Measurements from ENCODE around the gene ARSB.
A peak's percentile ranks its signal among the peaks of the same experiment; 100 is the strongest.
"Not testable (repeated sequence)": the region's sequence is repeated elsewhere in the genome, so short reads cannot be mapped to it uniquely, and the experiment has no call there.

The ARSB gene

DNA sequence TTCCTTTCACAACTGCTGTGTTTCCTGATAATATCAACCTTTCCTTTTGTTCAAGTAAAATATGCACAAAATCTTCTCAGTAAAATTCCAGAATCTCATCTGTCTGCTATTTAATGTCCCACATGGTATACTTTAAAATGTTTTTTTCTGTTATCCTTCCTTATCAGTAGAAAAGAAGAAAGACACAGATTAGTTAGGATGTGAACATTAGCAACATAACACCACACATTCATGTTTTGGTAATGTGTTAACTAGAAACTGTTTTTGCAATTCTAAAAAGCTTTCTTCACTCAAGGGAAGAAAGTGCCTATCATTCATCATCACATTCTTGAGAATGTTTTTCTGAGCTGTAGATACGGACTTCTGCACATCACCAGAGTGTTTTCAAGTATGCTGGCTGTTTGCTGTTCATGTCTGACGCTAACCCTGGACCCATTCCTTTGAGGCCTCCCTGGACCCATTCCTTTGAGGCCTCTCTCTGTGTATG, 10.5 kb upstream of the ARSB start:
- DNase-seq (ENCODE audit: low read depth in 2 of 2): no peak

DNA sequence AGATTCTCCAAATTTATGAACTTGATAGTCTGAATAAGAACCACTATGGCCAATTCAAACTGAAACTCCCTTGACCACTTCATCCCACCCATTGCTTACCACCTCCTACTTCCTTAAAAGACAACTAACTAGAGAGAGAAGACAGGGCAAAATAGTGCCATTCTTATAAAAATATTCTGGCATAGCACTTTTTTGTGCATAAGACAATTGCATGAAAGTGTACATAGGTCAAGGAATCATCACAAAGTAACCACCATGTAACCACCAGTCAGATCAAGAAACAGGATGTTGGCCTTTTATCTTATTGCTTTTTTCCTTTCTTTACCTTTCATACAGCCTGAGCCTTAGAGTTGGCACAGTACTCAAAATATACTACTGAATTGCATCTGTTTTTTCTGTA, 8.1 kb upstream of the ARSB start:
- DNase-seq (ENCODE audit: low read depth in 2 of 2): no peak

DNA sequence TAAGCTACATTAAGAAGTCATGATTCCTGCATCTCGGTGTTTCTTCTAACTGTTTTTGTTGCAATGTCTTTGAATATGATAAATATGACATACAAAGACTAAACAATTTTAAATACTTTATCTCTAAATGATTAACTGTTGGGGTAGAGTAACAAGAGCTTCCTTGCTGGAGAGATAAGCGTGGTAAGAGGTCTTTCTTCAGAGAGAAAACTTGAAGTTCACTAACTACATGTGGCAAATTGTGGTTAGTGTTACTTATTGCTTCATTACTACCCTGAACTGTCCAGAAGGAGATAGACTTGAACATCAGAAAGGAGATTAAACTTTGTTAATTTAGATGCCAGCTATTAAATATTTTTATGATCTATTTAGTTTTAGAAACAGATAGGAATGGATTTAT, 7.0 kb upstream of the ARSB start:
- DNase-seq (ENCODE audit: low read depth in 2 of 2): no peak

DNA sequence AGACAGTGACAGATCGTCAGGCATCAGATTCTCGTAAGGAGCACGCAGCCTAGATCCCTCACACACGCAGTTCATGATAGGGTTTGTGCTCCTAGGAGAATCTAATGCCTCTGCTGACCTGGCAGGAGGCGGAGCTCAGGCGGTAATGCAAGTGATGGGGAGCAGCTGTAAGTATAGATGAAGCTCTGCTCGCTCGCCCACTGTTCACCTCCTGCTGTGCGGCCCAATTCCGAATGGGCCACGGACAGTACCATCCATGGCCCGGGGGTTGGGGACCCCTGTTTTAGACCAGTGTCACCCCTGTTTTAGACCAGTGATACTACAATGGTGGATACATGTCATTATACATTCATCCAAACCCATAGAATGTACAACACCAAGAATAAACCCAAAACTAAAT, 4.0 kb upstream of the ARSB start:
- DNase-seq (ENCODE audit: low read depth in 2 of 2): no peak

DNA sequence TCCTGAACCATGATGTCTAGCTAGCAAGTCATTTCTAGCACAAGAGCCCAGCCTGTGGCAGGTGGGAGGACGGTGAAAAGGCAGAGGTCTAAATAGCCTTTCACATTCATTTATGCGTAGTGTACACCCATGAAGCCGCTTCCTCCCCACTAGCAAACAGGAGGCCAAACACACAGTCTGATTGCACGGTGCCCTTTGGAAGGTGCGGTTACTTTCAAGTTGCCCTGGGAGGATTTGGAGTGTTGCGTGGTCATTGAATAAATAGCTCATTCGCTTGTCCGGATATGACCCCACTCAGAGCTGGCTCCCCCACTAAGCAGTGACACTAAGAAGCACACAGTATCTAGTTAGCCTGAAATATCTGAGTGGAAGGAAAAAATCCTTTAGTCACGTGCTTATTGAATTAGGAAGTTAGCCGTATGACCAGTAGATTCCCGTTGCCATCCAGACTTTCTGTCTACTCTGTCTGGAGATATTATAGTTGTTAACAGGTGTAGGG, 664 bp upstream of the ARSB start:
- no peak for DNase-seq (ENCODE audit: low read depth in 2 of 2)

DNA sequence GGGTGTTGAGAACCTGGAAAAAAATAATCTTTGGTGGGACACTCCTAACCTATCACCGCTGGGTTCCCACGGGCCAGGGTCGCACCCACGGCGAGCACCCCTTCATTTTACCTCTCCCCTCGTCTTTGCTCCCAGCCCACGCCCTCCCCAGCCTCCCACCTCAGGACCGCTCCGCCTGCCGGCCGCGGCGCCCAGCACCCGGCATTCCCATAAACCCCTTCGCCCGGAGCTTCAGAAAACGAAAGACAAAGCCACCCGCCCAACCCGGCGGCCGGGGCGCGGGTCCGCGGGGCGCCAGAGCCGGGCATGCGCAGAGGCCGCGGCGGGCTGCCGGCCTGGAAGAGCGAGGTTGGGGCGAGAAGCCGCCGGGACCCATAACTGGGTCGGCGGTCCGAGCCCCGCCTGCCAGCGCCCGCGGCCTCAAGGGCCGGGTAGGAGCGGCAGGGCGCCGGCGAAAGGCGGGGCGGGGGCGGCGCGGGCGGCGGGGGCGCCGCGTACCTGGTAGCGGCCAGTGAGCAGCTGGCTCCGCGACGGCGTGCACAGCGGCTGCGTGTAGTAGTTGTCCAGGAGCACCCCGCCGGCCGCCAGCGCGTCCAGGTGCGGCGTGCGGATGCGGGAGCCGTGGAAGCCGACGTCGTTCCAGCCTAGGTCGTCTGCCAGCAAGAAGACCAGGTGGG, 533 bp downstream of the ARSB start:
- peak; percentile 49 to 57 for DNase-seq (ENCODE audit: low read depth in 2 of 2)

DNA sequence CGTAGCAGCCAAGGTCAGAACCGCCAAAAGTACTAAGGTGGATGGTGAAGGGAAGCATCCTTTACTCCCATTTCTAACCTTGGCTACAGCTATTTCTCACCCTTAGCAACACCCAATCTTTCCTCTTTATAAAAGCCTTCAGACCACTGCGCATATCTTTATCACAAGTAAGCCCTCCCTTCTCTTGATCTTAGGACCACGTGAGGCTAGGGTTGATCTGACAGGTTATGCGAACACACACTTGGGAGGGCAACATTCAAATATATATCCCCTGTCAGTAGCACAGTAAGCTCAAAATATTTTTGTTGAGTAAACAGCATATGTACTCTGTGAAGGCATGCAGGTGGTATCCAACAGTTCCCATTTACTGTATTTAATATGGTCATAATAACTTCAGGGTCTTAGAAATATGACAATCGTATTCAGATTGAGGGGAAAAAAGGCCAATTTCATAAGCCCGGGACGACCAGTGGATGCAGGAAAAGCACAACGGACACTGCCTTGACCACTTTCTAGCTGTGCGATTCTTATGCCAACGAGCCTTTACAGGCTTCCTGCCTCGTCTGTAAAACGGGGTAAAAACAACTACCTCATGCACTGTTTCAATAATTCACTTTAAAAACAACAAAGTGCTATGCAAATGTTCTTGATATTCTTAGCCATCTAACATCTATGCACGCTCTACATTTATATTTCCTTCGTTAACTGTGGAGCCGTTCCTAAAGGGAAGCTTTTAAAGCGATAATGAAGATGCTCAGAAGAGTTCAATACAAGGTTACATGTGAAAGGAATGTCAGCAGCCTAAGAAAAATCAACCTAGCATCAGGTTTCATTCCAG, 1.3 kb downstream of the ARSB start:
- no peak for DNase-seq (ENCODE audit: low read depth in 2 of 2)

DNA sequence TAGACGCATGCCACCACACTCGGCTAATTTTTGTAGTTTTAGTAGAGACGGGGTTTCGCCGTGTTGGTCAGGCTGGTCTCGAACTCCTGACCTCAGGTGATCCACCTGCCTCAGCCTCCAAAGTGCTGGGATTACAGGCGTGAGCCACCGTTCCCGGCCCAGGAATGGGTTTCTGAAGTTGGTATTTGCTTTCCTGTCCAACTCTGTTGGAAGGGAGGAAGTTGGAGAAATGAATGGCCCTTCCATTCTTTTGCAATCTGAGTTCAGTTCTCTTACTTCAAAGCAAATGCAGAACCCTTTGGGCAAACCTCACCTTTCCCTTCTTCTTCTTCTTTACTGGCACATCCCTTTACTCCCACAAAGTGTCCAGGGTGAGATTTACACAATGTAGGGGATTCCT, 1.9 kb downstream of the ARSB start:
- not testable (repeated sequence) for DNase-seq (ENCODE audit: low read depth in 2 of 2)

DNA sequence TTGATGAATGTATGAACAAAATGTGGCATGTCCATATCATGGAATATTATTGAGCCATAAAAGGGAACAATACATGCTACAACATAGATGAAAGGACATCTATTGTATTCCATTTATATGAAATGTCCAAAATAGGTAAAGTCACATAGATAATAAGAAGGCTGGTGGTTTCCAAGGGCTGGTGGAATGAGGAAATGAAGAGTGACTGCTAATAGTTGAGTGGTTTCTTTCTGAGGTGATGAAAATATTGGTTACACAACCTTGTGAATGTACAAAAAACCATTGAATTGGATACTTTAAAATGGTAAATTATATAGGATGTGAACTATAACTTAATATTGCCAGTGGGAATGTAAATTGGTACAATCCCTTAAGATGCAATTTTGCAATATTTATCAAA, 5.2 kb downstream of the ARSB start:
- no peak for DNase-seq (ENCODE audit: low read depth in 2 of 2)

DNA sequence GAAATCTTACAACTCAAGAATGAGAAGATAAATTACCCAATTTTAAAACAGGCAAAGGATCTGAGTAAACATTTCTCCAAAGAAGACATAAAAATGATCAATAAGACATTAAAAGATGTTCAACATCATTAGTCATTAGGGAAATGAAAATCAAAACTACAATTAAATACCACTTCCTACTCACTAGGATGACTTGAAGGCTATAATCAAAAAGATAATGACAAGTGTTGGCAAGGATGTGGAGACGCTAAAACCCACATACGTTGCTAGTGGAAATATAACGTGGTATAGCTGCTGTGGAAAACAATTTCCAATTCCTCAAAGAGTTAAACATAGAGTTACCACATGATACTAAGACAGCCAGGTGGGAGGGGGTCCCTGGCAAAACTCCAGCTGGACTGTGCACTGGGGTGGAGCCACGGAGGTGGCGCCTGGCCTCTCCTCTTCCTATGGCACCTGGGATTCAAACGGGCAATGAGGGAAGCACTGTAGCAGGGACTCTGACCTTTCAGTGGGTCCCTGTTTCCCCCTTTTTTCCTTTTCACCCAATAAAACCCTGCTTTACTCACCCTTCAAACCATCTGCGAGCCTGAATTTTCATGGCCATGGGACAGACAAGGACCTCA, 5.9 kb downstream of the ARSB start:
- no peak for DNase-seq (ENCODE audit: low read depth in 2 of 2)

DNA sequence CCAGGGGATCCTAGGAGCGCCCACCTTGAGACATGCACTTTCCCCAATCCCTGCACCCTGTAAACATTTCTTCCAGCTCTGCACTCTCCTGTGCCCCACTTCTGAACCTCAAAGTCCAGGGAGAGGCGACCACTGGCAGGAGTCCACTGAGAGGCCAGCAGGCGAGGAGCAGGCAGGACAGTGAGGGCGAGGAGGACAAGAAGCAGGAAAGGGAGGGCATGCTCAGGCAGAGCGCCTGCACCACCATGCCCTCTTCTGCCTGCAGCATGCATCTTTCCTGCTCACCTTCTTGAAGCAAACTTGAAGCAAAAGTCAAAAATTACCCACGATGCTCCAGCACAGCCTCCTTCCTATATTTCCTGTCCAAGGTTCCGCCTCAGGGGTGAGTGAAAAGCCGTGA, 10.1 kb downstream of the ARSB start:
- DNase-seq (ENCODE audit: low read depth in 2 of 2): no peak

DNA sequence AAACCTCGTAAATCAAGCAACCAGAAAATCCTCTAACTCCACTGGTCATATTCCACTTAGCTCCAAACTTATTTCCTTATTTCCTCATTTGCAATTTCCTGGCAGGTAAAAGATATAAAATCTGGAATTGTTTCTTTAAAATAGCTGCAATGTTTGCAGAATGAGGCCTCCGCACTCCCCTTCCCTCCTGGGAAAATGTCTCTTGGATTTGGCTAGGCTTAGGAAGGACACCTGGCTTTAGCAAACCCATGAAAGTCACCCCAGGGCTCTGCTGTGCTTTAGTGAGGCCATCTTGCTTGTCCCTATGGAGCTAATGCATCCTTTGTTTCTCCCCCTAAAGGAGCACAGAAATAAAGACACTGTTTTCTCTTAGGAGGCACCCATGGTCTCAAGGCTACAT, 10.5 kb downstream of the ARSB start:
- DNase-seq (ENCODE audit: low read depth in 2 of 2): no peak

DNA sequence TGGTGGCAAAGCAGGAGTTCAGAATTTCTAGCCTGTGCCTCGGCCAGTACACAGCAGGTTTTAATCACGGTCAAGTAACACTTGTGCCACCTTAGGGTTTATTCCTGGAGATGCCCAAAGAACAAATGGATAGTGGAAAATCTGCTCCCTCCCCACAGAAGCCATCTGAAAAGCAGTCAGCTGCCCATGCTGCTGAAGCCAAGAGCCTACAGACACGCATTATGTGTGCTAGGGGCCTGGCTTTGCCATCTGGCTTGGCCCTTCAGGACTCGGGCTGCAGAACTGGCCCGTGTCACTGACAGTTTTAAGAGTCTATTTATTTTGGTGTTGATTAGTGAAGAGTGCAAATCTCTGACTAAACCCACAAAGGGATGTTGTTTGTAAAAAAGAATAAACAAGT, 11.1 kb downstream of the ARSB start:
- DNase-seq (ENCODE audit: low read depth in 2 of 2): no peak

DNA sequence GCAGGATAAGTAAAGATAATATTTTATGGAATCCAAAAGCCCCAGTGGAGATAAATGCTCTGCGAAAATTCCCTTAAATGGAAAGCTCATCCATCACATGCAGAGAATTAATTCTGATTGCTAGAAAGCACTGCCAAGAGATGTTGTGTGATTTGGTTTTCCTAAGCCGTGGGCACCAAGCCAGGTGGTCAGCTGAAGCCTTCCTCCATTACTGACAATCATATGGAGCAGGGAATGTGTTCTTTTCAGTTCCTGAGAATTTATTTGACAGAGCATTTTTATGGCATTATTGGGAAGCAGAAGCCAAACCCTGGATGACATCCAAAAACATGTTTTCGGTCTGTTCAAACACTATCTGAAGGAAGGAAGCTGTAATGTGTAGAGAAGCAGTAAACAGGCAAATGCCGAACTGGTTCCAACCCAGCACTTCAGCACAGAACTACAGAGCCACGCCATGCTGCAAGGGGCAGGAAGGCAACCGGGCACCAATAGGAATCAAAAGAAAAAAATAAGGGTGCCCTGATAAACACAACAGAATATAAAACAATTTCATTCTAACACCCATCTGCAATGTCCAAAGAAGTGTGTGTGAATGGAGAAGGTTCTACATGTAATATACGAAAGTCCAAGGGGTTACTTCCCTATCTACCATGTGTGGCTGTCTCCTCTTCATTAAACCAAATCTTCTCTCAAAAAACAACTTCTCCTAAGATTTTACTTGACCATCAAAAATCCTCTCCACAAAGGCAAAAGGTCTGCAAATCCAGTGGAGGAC, 12.3 kb downstream of the ARSB start:
- no peak for DNase-seq (ENCODE audit: low read depth in 2 of 2)

DNA sequence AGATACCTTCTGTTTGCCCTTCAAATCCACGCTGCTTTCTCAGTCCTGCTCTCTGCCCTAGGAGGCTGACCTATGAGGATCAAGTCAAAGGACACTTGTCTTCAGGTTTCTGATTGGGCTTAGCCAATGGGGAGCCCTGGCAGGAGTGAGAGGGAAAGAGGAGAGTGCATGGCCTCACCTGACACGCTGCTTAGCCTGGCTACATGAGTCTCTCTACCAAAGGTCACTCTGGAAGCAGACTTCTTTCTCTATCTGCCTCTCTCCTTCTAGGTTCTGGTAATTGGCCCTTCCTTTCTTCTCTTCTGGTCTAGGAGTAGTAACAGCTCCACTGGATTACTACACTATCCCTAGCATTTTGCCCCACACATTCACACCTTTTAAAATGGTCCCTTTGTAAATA, 13.1 kb downstream of the ARSB start:
- no peak for DNase-seq (ENCODE audit: low read depth in 2 of 2)

DNA sequence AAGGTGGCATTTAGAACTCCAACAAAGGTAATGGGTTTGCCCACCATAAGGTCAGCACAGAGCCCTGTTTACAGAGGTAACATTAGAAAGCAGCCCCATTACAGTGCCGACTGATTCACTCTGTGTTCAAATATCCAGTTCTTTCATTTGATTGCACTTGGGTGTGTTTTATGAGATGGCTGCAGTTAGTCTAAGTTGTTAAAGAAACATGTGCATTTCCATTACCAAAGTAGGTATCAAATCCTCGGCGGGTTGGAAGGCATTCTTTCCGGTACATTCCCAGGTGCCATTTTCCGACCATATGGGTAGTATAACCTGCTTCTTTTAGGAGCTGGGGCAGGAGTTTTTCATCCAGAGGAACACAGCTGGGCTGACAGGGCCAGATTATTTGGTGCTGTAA, 16.3 kb downstream of the ARSB start:
- no peak for DNase-seq (ENCODE audit: low read depth in 2 of 2)

DNA sequence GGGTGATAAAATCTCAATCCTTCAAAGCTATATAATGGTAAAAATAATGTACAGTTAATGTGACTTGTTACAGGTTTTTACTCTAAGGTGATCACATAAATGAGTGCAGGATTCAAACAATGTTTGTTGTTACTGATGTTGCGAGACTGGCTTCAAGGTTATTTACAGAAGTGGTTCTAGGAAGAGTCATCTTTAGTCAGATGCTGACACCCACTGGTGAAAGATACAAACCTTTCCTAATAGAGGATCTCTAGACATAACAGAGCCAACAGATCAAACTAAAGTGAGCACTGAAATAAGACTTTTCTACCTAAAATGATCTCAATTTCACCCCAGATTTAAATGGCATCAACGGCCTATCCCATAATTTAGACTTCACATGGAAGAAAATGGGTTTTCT, 20.2 kb downstream of the ARSB start:
- no peak for DNase-seq (ENCODE audit: low read depth in 2 of 2)

DNA sequence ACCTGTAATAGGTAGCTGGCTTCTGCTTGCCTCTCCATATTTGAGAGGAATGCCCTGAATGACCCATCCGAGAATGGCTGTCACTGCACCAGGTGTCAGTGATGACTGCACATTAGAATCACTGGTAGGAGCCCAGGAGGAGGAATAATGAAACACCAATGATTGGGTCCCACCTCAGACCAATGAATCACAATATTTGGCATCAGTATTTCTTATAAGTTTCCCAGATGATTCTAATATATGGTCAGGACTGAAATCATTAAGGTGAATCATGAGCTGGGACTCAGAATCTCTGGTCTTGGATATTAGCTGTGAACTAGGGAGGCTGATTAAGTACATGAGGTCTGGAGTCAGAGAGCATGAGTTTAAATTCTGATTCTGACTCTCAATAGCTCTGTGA, 23.4 kb downstream of the ARSB start:
- no peak for DNase-seq (ENCODE audit: low read depth in 2 of 2)

DNA sequence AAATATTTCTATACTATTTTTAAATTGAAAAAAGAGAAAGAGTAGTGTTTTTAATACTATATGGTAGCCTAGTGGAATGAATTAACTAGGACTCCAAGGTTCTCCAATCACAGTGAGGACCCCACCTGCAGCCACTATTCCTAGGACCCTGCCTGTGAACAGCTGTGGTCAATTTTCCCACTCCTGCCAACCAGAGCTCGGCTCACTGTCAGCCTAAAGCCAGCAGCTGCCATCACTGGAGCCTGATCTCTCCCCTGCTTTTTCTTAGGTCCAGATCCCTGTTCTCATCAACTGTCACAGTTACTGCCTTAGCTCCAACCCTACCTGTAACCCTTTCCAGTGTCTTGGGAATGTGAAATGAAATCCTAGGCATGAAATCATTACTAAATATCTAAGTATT, 25.3 kb downstream of the ARSB start:
- no peak for DNase-seq (ENCODE audit: low read depth in 2 of 2)

DNA sequence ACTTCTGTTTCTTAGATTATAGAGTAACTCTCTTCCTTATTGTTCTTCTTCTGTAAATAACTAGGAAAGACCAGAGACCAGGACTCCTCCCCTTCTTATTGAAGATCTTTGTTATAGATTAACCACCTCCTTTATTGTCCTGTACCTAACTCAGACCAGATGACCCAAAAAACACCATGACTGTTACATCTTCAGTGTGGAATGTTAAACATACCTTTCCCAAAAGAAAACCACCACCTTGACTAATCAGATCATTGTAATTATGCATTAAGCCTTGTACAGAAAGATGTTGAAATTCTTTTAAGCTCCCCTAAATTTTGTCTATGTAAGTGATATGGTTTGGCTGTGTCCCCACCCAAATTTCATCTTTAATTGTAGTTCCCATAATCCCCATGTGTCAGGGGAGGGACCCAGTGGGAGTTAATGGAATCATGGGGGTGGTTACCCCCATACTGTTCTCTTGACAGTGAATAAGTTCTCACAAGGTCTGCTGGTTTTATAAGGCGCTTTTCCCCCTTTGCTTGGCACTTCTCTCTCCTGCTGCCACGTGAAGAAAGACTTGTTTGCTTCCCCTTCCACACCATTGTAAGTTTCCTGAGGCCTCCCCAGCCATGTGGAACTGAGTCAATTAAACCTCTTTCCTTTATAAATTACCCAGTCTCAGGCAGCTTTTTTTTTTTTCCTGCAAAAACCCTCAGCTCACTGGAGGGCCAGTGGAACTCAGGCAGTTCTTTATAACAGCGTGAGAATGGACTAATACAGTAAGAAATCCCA, 26.3 kb downstream of the ARSB start:
- DNase-seq (ENCODE audit: low read depth in 2 of 2): no peak

DNA sequence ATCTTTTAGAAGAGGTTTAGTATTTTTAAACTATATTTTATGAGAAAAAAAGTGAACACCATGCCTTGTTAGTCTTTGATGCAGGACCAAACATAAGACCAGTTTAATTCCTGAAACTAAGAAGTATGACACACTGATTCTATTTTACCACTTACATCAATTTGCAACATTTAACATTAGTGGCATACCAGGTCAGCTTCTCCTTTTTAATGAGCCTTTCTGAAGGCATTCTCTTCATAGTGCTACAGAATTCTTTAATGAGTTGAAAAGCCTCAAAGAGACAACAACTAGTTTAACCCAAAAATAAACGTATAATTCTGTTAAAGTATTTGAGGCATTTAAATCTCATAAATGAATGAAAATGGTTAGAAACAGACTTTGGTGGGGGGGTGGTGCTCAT, 28.2 kb downstream of the ARSB start:
- no peak for DNase-seq (ENCODE audit: low read depth in 2 of 2)

All from stimulated activated CD8-positive, alpha-beta memory T cell treated with anti-CD3 and anti-CD28 coated beads, Interleukin-7, amount 100 ng/mL, for 1 hour (primary cell).